Panc1 (cell line): ENCODE results near the gene TPRG1L. TPM values are rescaled to one million over a fixed set of nuclear protein-coding genes. Genes with fewer than 3 reads are reported as not detected.

Experiments used
- ATAC-seq: fragments of 200-7000 bp; cut with Tn5 transposase; 2 replicates; pipeline ENCODE4 v1.9.1; 2020; ENCODE audit warnings: mild to moderate bottlenecking, moderate library complexity
- BruUV-seq: library from RNA; stranded (reverse); fragments of 400-500 nt; replicated peaks from 2 replicates; lab custom pipeline; 2021; lab: Mats Ljungman, UMichigan
- CTCF ChIA-PET: fragments of 300-600 bp; sonication (Branson Sonifier 250); formaldehyde crosslinking; loops from one replicate; lab custom pipeline; 2022; ENCODE audit warnings: antibody characterized with exemption; lab: Charles Lee
- POLR2A ChIA-PET: fragments of 300-600 bp; sonication (Branson Sonifier 250); formaldehyde crosslinking; loops from one replicate; lab custom pipeline; 2022; ENCODE audit warnings: antibody characterized with exemption; lab: Charles Lee
- DNase-seq: peaks from one replicate; pipeline ENCODE4 v3.0.0-alpha.2; 2010; ENCODE audit warnings: low read depth, low spot score
- H3K27ac ChIP-seq: 2 replicates; pipeline ENCODE4 v1.5.1; 2011; ENCODE audit warnings: mild to moderate bottlenecking, low read length, inconsistent platforms
- H3K27me3 ChIP-seq: fragments of 200-500 bp; sonication (Bioruptor generic); 2 replicates; pipeline ENCODE4 v1.6.0; 2014; ENCODE audit warnings: low read length, inconsistent platforms; ENCODE audit not compliant: control insufficient read depth, insufficient read depth
- H3K36me3 ChIP-seq: fragments of 200-500 bp; sonication (Bioruptor generic); 2 replicates; pipeline ENCODE4 v1.5.1; 2014; ENCODE audit warnings: inconsistent platforms, mild to moderate bottlenecking, low read length, moderate library complexity; ENCODE audit not compliant: control insufficient read depth, insufficient read depth
- H3K4me1 ChIP-seq: 2 replicates; pipeline ENCODE4 v1.5.1; 2011; ENCODE audit warnings: inconsistent platforms, mild to moderate bottlenecking, low read length, moderate library complexity; ENCODE audit not compliant: control insufficient read depth, insufficient read depth
- H3K4me3 ChIP-seq, 2 experiments: 2 replicates each; pipeline ENCODE4 v1.5.1; 2011 to 2012; ENCODE audit warnings: low read depth in 2 of 2, low read length in 2 of 2, mild to moderate bottlenecking in 2 of 2, inconsistent platforms in 1 of 2, moderate library complexity in 1 of 2
- H3K9me3 ChIP-seq: fragments of 200-500 bp; sonication (Bioruptor generic); 2 replicates; pipeline ENCODE4 v1.5.1; 2014; ENCODE audit warnings: low read depth, mild to moderate bottlenecking, inconsistent platforms, low read length, moderate library complexity; ENCODE audit not compliant: control insufficient read depth, insufficient read depth
- POLR2AphosphoS5 ChIP-seq: IDR thresholded peaks from 2 replicates; pipeline ENCODE4 v1.6.1; 2012; ENCODE audit warnings: mild to moderate bottlenecking, low read depth, low read length, moderate library complexity
- REST ChIP-seq, 2 experiments: IDR thresholded peaks; 2 replicates each; pipeline ENCODE4 v1.6.1; 2011 to 2012; ENCODE audit warnings: low read depth in 2 of 2, control low read depth in 1 of 2, low read length in 1 of 2, mild to moderate bottlenecking in 1 of 2, moderate library complexity in 1 of 2; ENCODE audit not compliant: insufficient read depth in 1 of 2
- SIN3A ChIP-seq: IDR thresholded peaks from 2 replicates; pipeline ENCODE4 v1.6.1; 2012; ENCODE audit warnings: low read depth, mild to moderate bottlenecking, low read length, moderate library complexity, borderline replicate concordance; ENCODE audit not compliant: insufficient read depth
- TCF7L2 ChIP-seq: IDR thresholded peaks from 2 replicates; pipeline ENCODE4 v1.6.1; 2011; ENCODE audit warnings: mild to moderate bottlenecking, low read depth, low read length, inconsistent platforms
- in situ Hi-C: cut with HindIII; loops from 2 replicates; pipeline ENCODE4 v1.10.0; 2016; ENCODE audit warnings: low sequenced_read_pairs, low pct_unique_long_range_greater_than_20kb
- intact Hi-C: fragments of 100-400 bp; cut with micrococcal nuclease; formaldehyde crosslinking; loops from one replicate; pipeline ENCODE4 v1.10.0; 2022; ENCODE audit not compliant: unreplicated experiment
- total RNA-seq: library from RNA; stranded (reverse); gene quantifications from one replicate; pipeline ENCODE4 v1.2.1, GENCODE V29; 2021; ENCODE audit not compliant: unreplicated experiment
- TF ChIP-seq, protein P1 (sequence below): fragments of 450-650 bp; IDR thresholded peaks from 2 replicates; pipeline ENCODE4 v1.5.1; 2017; ENCODE audit warnings: mild to moderate bottlenecking

Gene TPRG1L
- total RNA-seq, 1 experiment from 2014 or later, result 57.5 TPM

DNA sequence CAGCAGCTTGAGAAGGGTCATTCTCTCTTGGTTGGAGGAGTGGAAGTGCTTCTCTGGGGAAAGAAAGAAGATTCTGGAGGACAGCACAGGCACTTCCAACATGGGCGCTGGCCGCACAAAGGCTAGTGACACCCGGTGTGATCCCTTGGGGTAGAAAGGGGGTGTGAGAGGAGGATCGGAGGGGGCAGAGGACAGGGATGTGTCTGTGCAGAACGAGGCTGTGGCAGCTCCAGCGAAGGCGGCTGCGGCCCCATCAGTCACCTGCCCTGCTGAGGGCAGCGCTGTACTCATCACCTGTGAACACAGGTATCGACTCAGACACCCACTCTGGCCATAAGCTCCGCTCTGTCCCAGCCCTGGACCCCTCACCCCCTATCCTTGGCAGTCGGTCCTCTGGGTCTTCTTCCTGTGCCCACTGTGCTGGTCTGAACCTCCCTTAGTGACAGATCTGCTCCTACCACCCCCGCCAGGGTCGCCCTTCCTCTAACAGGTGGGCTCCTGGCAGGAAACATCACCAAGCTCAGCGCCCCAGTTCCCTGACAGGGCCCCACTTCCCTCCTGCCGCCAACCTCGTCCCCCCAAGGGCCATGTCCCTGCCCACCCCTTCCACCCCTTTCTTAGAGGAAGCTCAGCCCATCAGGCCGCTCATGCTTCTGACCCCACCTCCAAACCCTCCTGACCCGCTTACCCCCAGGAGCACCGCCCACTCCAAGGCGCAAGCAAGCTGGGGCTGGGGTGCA is 47.6 kb downstream of the TPRG1L start:
- in situ Hi-C loops, result no loop called here
- CTCF ChIA-PET, result no interaction called here
- ATAC-seq (no peak), DNase-seq (no peak)
- Histone ChIP-seq H3K9me3 (no peaks in the 10 kb centered on the region), H3K4me1 (peaks cover 35% of the 10 kb centered on the region), H3K4me3 (no peak overlapping the region), H3K27ac (no peak overlapping the region), H3K36me3 (no peaks in the 10 kb centered on the region), H3K27me3 (no peaks in the 10 kb centered on the region)
- intact Hi-C loops, result no loop called here
- POLR2A ChIA-PET, result interaction anchor here (0.6 kb wide), 1 partner anchor 1124 kb away, joined by 5 read pairs; no protein-coding TSS in a partner anchor
- BruUV-seq, result no TSS peak
- TF ChIP-seq, protein P1, sequence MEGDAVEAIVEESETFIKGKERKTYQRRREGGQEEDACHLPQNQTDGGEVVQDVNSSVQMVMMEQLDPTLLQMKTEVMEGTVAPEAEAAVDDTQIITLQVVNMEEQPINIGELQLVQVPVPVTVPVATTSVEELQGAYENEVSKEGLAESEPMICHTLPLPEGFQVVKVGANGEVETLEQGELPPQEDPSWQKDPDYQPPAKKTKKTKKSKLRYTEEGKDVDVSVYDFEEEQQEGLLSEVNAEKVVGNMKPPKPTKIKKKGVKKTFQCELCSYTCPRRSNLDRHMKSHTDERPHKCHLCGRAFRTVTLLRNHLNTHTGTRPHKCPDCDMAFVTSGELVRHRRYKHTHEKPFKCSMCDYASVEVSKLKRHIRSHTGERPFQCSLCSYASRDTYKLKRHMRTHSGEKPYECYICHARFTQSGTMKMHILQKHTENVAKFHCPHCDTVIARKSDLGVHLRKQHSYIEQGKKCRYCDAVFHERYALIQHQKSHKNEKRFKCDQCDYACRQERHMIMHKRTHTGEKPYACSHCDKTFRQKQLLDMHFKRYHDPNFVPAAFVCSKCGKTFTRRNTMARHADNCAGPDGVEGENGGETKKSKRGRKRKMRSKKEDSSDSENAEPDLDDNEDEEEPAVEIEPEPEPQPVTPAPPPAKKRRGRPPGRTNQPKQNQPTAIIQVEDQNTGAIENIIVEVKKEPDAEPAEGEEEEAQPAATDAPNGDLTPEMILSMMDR, result no peak
- TF ChIP-seq SIN3A, result no peak
- TF ChIP-seq REST (IDR thresholded peaks at IDR 0.05; ENCODE audit: insufficient read depth in 1 of 2, low read depth in 2 of 2, low read length in 1 of 2), result no peak
- TF ChIP-seq POLR2AphosphoS5, result no peak
- no peak for TF ChIP-seq TCF7L2

DNA sequence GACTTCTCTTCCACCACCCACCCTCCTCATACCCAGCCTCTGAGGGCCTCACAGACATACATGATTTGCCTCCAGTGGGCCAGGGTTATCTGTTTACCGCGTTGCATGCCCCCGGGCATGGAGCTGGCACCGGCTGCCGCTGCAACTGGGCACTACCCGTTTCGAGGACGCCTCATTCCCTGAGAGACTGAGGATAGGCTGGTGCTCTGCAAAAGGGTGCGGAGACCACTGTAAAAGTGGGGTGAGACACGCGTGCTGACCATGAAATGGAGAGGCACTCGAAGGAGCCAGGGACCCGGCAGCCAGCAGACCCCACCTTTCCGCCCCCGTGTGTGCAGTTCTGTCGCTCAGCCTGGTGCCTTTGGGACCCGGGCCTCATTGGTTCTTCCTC is 48.2 kb downstream of the TPRG1L start:
- no peak overlapping the region for H3K27ac ChIP-seq
- BruUV-seq, result no TSS peak
- TF ChIP-seq POLR2AphosphoS5, result no peak
- TF ChIP-seq, protein P1, result no peak
- TF ChIP-seq REST (IDR thresholded peaks at IDR 0.05; ENCODE audit: insufficient read depth in 1 of 2, low read depth in 2 of 2, low read length in 1 of 2), result no peak
- no peak for TF ChIP-seq SIN3A
- no peak for TF ChIP-seq TCF7L2
- DNase-seq (no peak), ATAC-seq (no peak)
- peaks cover 35% of the 10 kb centered on the region for H3K4me1 ChIP-seq
- no peaks in the 10 kb centered on the region for H3K36me3 ChIP-seq
- in situ Hi-C loops, result no loop called here
- H3K27me3 ChIP-seq, result no peaks in the 10 kb centered on the region
- H3K4me3 ChIP-seq, result no peak overlapping the region
- POLR2A ChIA-PET, result interaction anchor here (0.6 kb wide), 1 partner anchor 1125 kb away, joined by 5 read pairs; no protein-coding TSS in a partner anchor
- CTCF ChIA-PET, result no interaction called here
- intact Hi-C loops, result no loop called here
- H3K9me3 ChIP-seq, result no peaks in the 10 kb centered on the region
